Prostate gland (tissue), 2 donors: ENCODE measurements around the gene COG8. TPM values are rescaled to one million over a fixed set of nuclear protein-coding genes. Genes with fewer than 3 reads are reported as not detected.

Experiments used
- DNase-seq: peaks from one replicate; pipeline ENCODE4 v3.0.0-alpha.2; 2019; ENCODE audit warnings: low spot score
- H3K27ac ChIP-seq, 2 donors: fragments of 200-600 bp; sonication (generic); 2 replicates each; pipeline ENCODE4 v1.5.1; 2017 to 2019
- H3K27me3 ChIP-seq: fragments of 200-600 bp; sonication (generic); replicated peaks from 2 replicates; pipeline ENCODE4 v1.5.1; 2019; ENCODE audit not compliant: insufficient read depth
- H3K36me3 ChIP-seq, 2 donors: fragments of 200-600 bp; sonication (generic); 1 replicate in 1 of 2; 2 replicates in 1 of 2; pipeline versions ENCODE4 v1.5.1 to v1.8.1; 2017 to 2019
- H3K4me1 ChIP-seq: fragments of 200-600 bp; sonication (generic); replicated peaks from 2 replicates; pipeline ENCODE4 v1.5.1; 2019
- H3K4me3 ChIP-seq, 2 donors: fragments of 200-600 bp; sonication (generic); 2 replicates each; pipeline ENCODE4 v1.5.1; 2017 to 2019
- H3K9me3 ChIP-seq: fragments of 200-600 bp; sonication (generic); 2 replicates; pipeline ENCODE4 v1.5.1; 2017
- CTCF ChIP-seq, 4 experiments: fragments of 200-600 bp in 2 of 4; fragments of 450-650 bp in 2 of 4; sonication (generic) in 2 of 4; IDR thresholded peaks; 1 replicate in 3 of 4; 2 replicates in 1 of 4; pipeline ENCODE4 v1.5.1; 2016 to 2019; ENCODE audit warnings: antibody characterized with exemption in 4 of 4, mild to moderate bottlenecking in 2 of 4, moderate library complexity in 2 of 4
- POLR2A ChIP-seq: fragments of 450-650 bp; IDR thresholded peaks from one replicate; pipeline ENCODE4 v1.6.1; 2016; ENCODE audit warnings: antibody characterized with exemption, mild to moderate bottlenecking
- POLR2AphosphoS5 ChIP-seq: sonication (generic); formaldehyde crosslinking; IDR thresholded peaks from one replicate; pipeline ENCODE4 v1.6.1; 2017; ENCODE audit warnings: antibody characterized with exemption
- WGBS: methylation state at CpG from one replicate; pipeline ENCODE4 v1.1.5; 2018; 5-methylcytosine and 5-hydroxymethylcytosine counted together
- intact Hi-C: fragments of 100-400 bp; cut with DNase I; formaldehyde crosslinking; loops from one replicate; pipeline ENCODE4 v1.14.2; 2022
- total RNA-seq, 2 donors: library from RNA; depleted of rRNA; stranded (reverse); fragments of >200 nt; gene quantifications; one replicate each; pipeline ENCODE4 v1.1.0, GENCODE V29; 2016

Gene COG8
- total RNA-seq = 10 to 100 TPM; 55.6 to 85.2 TPM

DNA sequence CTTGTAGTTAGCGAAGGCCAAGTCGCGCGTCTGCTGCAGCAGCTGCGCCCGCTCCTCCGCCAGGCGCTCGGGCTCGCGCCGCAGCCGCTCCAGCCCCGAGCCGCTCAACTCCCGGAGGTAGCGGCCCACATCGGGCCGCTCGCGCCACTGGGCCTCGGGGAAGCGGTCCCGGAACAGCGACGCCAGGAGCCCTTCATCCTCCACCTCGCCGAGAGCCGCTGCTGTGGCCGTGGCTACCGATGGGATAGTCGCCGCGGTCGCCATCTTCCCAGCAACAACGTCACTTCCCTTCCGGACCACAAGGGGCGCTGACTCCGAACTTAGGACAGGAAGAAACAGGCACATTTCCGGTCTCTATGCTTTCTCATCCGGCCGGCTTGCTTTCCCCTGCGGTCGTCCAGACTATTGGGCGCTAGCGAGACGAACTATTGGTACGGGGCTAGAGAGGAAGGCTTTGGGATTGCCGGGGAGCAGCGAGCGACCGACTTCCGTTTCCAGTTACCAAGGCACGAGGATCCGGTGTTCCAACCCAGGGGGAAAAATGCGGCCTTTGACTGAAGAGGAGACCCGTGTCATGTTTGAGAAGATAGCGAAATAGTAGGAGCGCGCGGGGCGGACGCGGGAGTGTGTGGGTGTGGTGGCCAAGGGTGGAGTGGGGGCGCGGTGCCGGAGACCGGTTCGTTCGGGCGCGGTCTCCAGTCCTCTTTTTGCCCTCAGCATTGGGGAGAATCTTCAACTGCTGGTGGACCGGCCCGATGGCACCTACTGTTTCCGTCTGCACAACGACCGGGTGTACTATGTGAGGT lies at the start of gene COG8, which contains the start of gene NIP7:
TSS of gene COG8 (minus strand) at position 276 of the 806 bp plus-strand sequence. CDS start at position 264, 12 bp downstream.
TSS of gene NIP7 (plus strand) at position 484 of the 806 bp plus-strand sequence. CDS start at position 542, 58 bp downstream.
- intact Hi-C loops = no loop called here
- peak; percentile 98 for TF ChIP-seq POLR2AphosphoS5
- TF ChIP-seq POLR2A = peak; percentile 46
- peak; percentile 89 to 95 (median 95) for TF ChIP-seq CTCF (IDR thresholded peaks at IDR 0.05)
- Histone ChIP-seq H3K4me1 (peaks cover 5% of the 10 kb centered on the region), H3K27ac (peak within 1 kb of the TSS; percentile 84 to 93), H3K27me3 (no peaks in the 10 kb centered on the region), H3K9me3 (no peaks in the 10 kb centered on the region), H3K4me3 (peak within 1 kb of the TSS; percentile 79 to 94), H3K36me3 (peaks cover 4 to 10% of the 10 kb centered on the region in 2 donors)
- WGBS = under 1% methylated on average over 58 of the region's 77 CpGs
- DNase-seq = peak; percentile 97

GRCh38 chr16:69386596-69386995 lies 47.2 kb upstream of the COG8 start:
- Histone ChIP-seq H3K4me1 (no peaks in the 10 kb centered on the region), H3K4me3 (no peak overlapping the region), H3K27me3 (no peaks in the 10 kb centered on the region), H3K27ac (peak overlapping the region; percentile 81 to 89), H3K9me3 (no peaks in the 10 kb centered on the region), H3K36me3 (no peaks in the 10 kb centered on the region)
- 71% methylated on average over 1 of the region's 1 CpG for WGBS
- no peak for TF ChIP-seq POLR2A
- no peak for TF ChIP-seq CTCF (IDR thresholded peaks at IDR 0.05)
- no peak for TF ChIP-seq POLR2AphosphoS5
- intact Hi-C loops = no loop called here
- no peak for DNase-seq

DNA sequence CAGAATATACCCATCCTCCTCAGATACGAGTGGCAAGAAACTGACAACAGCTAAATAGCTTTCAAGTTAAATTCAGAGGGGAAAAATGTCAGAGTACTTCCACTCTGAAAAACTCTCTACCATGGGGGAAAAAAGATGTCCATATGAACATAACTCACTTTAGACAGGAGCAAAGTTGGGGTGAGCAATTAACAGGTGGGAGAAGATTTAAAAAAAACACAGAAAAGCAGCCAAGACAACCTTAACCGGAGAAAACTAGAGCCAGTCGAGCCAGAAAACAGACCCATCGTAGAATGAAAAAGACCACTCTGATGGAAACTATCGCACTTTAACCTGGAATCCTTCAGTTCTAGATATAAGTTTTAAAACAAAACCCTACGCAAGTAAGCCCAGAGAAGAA lies 45.6 kb upstream of the COG8 start:
- H3K9me3 ChIP-seq = no peaks in the 10 kb centered on the region
- intact Hi-C loops = no loop called here
- no peak for DNase-seq
- H3K36me3 ChIP-seq = no peaks in the 10 kb centered on the region
- WGBS = 4% methylated on average over 6 of the region's 6 CpGs
- H3K27ac ChIP-seq = peak overlapping the region; percentile 81 to 89
- no peaks in the 10 kb centered on the region for H3K27me3 ChIP-seq
- H3K4me1 ChIP-seq = no peaks in the 10 kb centered on the region
- peak overlapping the region; percentile 74 to 88 for H3K4me3 ChIP-seq
- TF ChIP-seq CTCF (IDR thresholded peaks at IDR 0.05) (no peak), POLR2AphosphoS5 (no peak), POLR2A (no peak)

- Histone ChIP-seq H3K27ac (no peak overlapping the region), H3K4me1 (no peaks in the 10 kb centered on the region), H3K36me3 (no peaks in the 10 kb centered on the region), H3K4me3 (no peak overlapping the region), H3K9me3 (no peaks in the 10 kb centered on the region), H3K27me3 (no peaks in the 10 kb centered on the region)
- intact Hi-C loops = no loop called here
- whole genome bisulfite sequencing = 98% methylated on average over 2 of the region's 2 CpGs
- TF ChIP-seq POLR2A (no peak), POLR2AphosphoS5 (no peak), CTCF (IDR thresholded peaks at IDR 0.05) (no peak)
- no peak for DNase-seq
Observed at GRCh38 chr16:69382421-69382820, 43.1 kb upstream of the COG8 start.

- H3K27ac ChIP-seq = no peak overlapping the region
- H3K4me3 ChIP-seq = no peak overlapping the region
- no peaks in the 10 kb centered on the region for H3K36me3 ChIP-seq
- TF ChIP-seq CTCF (IDR thresholded peaks at IDR 0.05) (no peak), POLR2AphosphoS5 (no peak), POLR2A (no peak)
- no peaks in the 10 kb centered on the region for H3K9me3 ChIP-seq
- 79% methylated on average over 2 of the region's 2 CpGs for WGBS
- no peak for DNase-seq
- H3K27me3 ChIP-seq = no peaks in the 10 kb centered on the region
- no peaks in the 10 kb centered on the region for H3K4me1 ChIP-seq
- intact Hi-C loops = no loop called here
Observed at GRCh38 chr16:69381231-69381630, 41.9 kb upstream of the COG8 start.
